Transverse colon (tissue), 4 donors: ENCODE data around the gene ATP4B. TPM values are rescaled to one million over a fixed set of nuclear protein-coding genes. Genes with fewer than 3 reads are reported as not detected.

Experiments used
- DNase-seq: peaks from one replicate; pipeline ENCODE4 v3.0.0-alpha.2; 2019
- H3K27ac ChIP-seq, 4 donors: fragments of 200-600 bp; sonication (generic); 2 replicates each; pipeline ENCODE4 v1.5.1; 2016 to 2018; ENCODE audit warnings: inconsistent platforms in 4 of 4
- H3K27me3 ChIP-seq: fragments of 200-600 bp; sonication (generic); 2 replicates; pipeline ENCODE4 v1.5.1; 2017; ENCODE audit warnings: inconsistent platforms
- H3K36me3 ChIP-seq, 4 donors: fragments of 200-600 bp; sonication (generic); 2 replicates each; pipeline ENCODE4 v1.5.1; 2017 to 2019; ENCODE audit warnings: inconsistent platforms in 4 of 4
- H3K4me1 ChIP-seq, 4 donors: fragments of 200-600 bp; sonication (generic); 2 replicates each; pipeline ENCODE4 v1.5.1; 2017 to 2020; ENCODE audit warnings: inconsistent platforms in 4 of 4
- H3K4me3 ChIP-seq, 4 donors: fragments of 200-600 bp; sonication (generic); 1 replicate in 1 of 4; 2 replicates in 3 of 4; pipeline versions ENCODE4 v1.5.1 to v1.6.1; 2017 to 2019; ENCODE audit warnings: inconsistent platforms in 4 of 4
- H3K9me3 ChIP-seq, 2 donors: fragments of 200-600 bp; sonication (generic); 2 replicates each; pipeline ENCODE4 v1.5.1; 2017 to 2019; ENCODE audit warnings: inconsistent platforms in 2 of 2
- EP300 ChIP-seq: sonication (generic); formaldehyde crosslinking; IDR thresholded peaks from one replicate; pipeline ENCODE4 v1.6.1; 2017; ENCODE audit warnings: antibody characterized with exemption, low read depth
- POLR2A ChIP-seq: fragments of 450-650 bp; IDR thresholded peaks from one replicate; pipeline ENCODE4 v1.6.1; 2016; ENCODE audit warnings: antibody characterized with exemption, mild to moderate bottlenecking, moderate library complexity
- POLR2AphosphoS5 ChIP-seq, 3 donors: sonication (generic); formaldehyde crosslinking; IDR thresholded peaks; one replicate each; pipeline ENCODE4 v1.6.1; 2016; ENCODE audit warnings: antibody characterized with exemption in 3 of 3
- WGBS, 2 donors: methylation state at CpG; one replicate each; pipeline ENCODE4 v1.1.5; 2018; ENCODE audit warnings: low coverage in 1 of 2; 5-methylcytosine and 5-hydroxymethylcytosine counted together
- in situ Hi-C, 4 donors: fragments of 200-750 bp; cut with MboI; loops; one replicate each; pipeline versions ENCODE4 v1.15.0 to v1.15.1; 2017; ENCODE audit warnings: low sequenced_read_pairs in 3 of 4, low pct_ligation_motif_present in 1 of 4, low pct_unique_long_range_greater_than_20kb in 1 of 4
- intact Hi-C: fragments of 100-400 bp; cut with DNase I; formaldehyde crosslinking; loops from one replicate; pipeline ENCODE4 v1.15.1; 2023; ENCODE audit warnings: low total_unique reads
- total RNA-seq, 4 donors: library from RNA; depleted of rRNA; stranded (reverse); fragments of >200 nt; gene quantifications; one replicate each; pipeline ENCODE4 v1.1.0, GENCODE V29; 2016
- TF ChIP-seq, protein P1 (sequence below), 5 experiments: fragments of 200-600 bp in 3 of 5; fragments of 450-650 bp in 2 of 5; sonication (generic) in 3 of 5; IDR thresholded peaks; 1 replicate in 2 of 5; 2 replicates in 3 of 5; pipeline ENCODE4 v1.5.1; 2016 to 2017; ENCODE audit warnings: antibody characterized with exemption in 5 of 5, inconsistent platforms in 3 of 5, mild to moderate bottlenecking in 2 of 5, moderate library complexity in 1 of 5

The ATP4B gene
- total RNA-seq, 4 donors from 2014 or later = not detected

DNA sequence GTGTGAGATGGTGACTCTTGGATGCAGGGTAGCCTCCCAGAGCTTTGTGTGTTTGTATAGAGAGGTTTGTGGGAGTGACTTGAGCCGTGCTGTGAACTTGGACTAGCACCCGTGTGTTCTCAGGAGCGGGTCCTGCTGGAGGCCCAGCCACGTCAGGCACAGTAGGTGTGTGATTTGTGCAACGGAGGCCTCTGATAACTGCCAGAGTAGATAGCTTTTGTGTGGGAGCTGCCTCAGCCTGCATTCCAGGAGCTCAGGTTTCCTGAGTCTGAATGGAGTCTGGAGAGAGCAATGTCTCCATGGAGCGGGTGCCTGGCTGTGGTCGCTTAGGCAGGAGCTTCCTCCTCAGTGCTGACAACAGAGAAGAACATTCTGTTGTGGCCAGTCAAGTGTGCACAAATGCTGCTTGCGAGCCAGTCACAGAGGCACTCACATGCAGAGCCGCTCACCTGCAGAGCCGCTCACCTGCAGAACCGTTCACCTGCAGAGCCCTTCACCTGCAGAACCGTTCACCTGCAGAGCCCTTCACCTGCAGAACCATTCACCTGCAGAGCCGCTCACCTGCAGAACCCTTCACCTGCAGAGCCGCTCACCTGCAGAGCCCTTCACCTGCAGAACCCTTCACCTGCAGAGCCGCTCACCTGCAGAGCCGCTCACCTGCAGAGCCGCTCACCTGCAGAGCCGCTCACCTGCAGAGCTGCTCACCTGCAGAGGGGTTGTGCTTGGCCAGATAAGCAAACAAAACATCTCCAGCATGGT lies 40.8 kb downstream of the ATP4B start:
- intact Hi-C loops = no loop called here
- WGBS, 2 donors = 90% methylated on average over 18 of the region's 18 CpGs; no CpG with 5 or more reads in 1 of the 2 donors
- no peak for DNase-seq

DNA sequence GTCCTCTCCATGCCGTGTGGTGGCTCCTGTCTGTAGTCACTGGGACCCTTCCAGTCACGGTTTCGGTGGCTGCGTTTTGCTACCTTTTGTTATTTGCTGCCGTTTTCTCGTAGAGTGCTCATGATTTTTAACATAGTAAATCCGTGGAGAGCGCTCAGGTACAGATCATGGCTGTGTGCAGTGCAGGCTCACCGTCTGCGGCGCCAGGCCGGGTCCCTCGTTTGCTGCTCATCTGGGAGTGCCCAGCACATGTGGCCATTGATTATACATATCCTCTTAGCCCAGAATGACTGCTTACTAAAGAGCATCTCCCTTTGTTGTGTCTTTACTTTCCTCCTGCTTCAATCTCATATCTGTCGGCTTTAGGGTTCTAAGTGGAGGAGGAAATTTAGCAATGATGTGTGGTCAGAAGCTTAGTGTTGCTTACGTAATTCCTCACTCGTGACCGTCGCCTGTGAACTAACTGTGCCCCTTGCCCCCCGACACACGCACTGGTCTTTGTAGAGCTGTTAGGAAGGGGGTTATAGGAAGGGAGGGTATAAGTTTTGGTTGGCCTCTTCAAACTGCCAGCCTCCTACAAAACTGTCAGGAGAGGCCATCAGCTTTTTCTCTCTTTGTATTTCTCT lies 41.6 kb downstream of the ATP4B start:
- in situ Hi-C loops (no loop called here), intact Hi-C loops (no loop called here)
- WGBS, 2 donors = 79 to 88% methylated on average over 9 to 20 of the region's 20 CpGs
- Histone ChIP-seq H3K9me3 (no peaks in the 10 kb centered on the region), H3K27me3 (no peaks in the 10 kb centered on the region), H3K4me3 (no peak overlapping the region), H3K27ac (no peak overlapping the region), H3K36me3 (peaks cover 0 to 4% (median 0%) of the 10 kb centered on the region in 4 donors), H3K4me1 (no peaks in the 10 kb centered on the region)
- no peak for DNase-seq
- TF ChIP-seq EP300 = no peak
- TF ChIP-seq, protein P1, sequence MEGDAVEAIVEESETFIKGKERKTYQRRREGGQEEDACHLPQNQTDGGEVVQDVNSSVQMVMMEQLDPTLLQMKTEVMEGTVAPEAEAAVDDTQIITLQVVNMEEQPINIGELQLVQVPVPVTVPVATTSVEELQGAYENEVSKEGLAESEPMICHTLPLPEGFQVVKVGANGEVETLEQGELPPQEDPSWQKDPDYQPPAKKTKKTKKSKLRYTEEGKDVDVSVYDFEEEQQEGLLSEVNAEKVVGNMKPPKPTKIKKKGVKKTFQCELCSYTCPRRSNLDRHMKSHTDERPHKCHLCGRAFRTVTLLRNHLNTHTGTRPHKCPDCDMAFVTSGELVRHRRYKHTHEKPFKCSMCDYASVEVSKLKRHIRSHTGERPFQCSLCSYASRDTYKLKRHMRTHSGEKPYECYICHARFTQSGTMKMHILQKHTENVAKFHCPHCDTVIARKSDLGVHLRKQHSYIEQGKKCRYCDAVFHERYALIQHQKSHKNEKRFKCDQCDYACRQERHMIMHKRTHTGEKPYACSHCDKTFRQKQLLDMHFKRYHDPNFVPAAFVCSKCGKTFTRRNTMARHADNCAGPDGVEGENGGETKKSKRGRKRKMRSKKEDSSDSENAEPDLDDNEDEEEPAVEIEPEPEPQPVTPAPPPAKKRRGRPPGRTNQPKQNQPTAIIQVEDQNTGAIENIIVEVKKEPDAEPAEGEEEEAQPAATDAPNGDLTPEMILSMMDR (IDR thresholded peaks at IDR 0.05) = no peak

More for the DNA sequence above, 40.8 kb downstream of the ATP4B start:
- no peak for TF ChIP-seq POLR2A
- TF ChIP-seq, protein P1 (IDR thresholded peaks at IDR 0.05) = no peak
- no peak for TF ChIP-seq EP300
- TF ChIP-seq POLR2AphosphoS5 (IDR thresholded peaks at IDR 0.05) = no peak
- Histone ChIP-seq H3K9me3 (no peaks in the 10 kb centered on the region), H3K4me3 (no peak overlapping the region), H3K27ac (no peak overlapping the region), H3K36me3 (no peaks in the 10 kb centered on the region), H3K27me3 (no peaks in the 10 kb centered on the region), H3K4me1 (no peaks in the 10 kb centered on the region)
- in situ Hi-C loops = no loop called here

DNA sequence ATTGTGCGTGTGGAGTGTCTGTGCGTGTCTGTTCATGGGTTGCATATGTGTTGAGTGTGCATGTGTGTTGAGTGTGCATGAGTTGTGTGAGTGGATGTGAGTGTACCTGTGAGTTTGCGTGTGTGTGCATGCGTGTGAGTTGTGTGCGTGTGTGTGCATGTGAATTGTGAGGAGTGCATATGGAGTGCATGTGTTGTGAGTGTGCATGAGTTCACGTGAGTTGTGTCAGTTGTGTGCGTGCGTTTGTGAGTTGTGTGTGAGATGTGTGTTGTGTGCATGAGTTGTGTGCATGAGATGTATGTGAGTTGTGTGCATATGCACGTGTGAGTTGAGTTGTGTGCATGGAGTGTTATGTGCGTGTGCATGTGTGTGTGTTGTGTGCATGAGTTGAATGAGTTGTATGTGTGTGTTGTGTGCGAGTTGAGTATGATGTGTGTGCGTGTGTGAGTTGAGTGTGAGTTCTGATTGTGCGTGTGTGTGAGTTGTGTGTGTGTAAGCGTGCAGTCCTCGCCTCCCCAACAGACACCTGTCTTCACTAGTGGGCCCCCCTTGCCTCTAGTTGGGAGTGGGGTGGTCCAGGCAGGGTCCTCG lies 44.1 kb downstream of the ATP4B start:
- Histone ChIP-seq H3K36me3 (peaks cover 0 to 8% (median 0%) of the 10 kb centered on the region in 4 donors), H3K9me3 (no peaks in the 10 kb centered on the region), H3K27me3 (no peaks in the 10 kb centered on the region), H3K4me3 (no peak overlapping the region), H3K27ac (no peak overlapping the region), H3K4me1 (no peaks in the 10 kb centered on the region)
- 96 to 100% methylated on average over 1 to 16 of the region's 16 CpGs for WGBS, 2 donors
- no peak for DNase-seq
- intact Hi-C loops = no loop called here
- in situ Hi-C loops = no loop called here
- TF ChIP-seq POLR2AphosphoS5 (IDR thresholded peaks at IDR 0.05) (no peak), EP300 (no peak), POLR2A (no peak)
- TF ChIP-seq, protein P1 (IDR thresholded peaks at IDR 0.05) = no peak

DNA sequence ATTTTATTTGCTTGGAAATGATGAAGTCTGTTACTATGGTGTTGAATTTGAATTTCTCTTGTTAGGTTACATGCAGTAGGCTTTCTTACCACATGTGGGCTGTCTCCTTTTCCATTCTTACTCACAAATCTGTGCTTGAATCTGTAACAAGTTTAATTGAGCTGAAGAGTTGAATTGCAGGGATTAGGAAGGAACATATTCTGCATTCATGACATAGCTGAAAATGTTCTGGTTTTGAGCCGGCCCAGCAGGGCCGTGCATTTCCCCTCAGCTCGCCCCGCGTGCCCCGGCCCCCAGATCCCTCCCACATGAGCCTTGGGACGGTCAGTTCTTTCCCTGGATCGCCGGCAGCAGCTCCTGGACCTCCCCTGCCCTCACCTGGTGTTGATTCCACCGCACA lies 45.4 kb downstream of the ATP4B start:
- peaks cover 0 to 8% (median 0%) of the 10 kb centered on the region in 4 donors for H3K36me3 ChIP-seq
- WGBS, 2 donors = 88% methylated on average over 10 of the region's 10 CpGs; no CpG with 5 or more reads in 1 of the 2 donors
- H3K4me1 ChIP-seq = no peaks in the 10 kb centered on the region
- no peak overlapping the region for H3K4me3 ChIP-seq
- no peaks in the 10 kb centered on the region for H3K9me3 ChIP-seq
- intact Hi-C loops (no loop called here), in situ Hi-C loops (no loop called here)
- TF ChIP-seq, protein P1 (IDR thresholded peaks at IDR 0.05) = no peak
- no peak for TF ChIP-seq POLR2A
- TF ChIP-seq POLR2AphosphoS5 (IDR thresholded peaks at IDR 0.05) = no peak
- no peak for TF ChIP-seq EP300
- H3K27me3 ChIP-seq = no peaks in the 10 kb centered on the region
- DNase-seq = no peak
- no peak overlapping the region for H3K27ac ChIP-seq
